Measurements from ENCODE around the gene PRPSAP2. TPM values are rescaled to one million over a fixed set of nuclear protein-coding genes. Genes with fewer than 3 reads are reported as not detected.

Gene PRPSAP2
- total RNA-seq, 4 donors from 2014 or later = 20.0 to 48.7 (median 35.0) TPM

DNA sequence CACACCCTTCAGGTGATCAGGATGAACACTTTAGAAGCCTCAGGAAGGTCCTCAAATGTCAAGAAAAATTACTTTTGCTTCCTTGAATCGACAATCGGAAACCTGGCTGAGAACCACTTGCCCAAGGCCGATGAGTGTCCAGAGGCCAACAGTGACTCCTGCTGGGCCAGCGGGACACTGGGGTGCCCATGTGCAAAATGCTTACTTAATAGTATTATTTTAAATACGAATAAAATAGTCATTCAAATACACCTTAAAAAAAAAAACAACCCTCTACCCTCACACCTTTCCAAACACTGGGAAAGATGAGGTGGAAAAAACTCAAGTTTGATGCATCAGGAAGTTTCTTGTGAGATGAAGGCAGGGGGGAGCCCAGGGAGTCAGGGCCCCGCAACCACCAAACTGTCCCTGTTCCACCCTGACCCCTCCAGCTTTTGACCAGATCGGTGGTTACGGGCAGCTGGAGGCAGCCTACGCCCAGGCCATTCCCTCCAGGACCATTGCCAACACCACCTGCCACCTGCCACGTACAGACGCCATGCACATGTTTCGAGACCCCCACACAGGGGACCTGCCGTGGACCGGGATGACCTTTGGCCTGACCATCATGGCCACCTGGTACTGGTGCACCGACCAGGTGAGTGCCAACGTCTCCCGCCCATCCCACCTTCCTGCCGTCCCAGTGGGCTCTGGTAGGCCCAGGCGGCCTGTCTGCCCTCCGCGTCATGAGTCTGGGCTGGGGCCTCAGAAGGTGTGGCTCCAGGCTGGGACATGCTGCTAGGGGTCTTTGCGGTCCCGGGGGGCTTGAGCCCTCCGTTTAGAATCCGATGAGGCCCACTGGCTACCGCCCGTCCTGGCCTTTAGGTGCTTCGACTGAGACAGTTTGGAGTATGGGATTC is 112.9 kb downstream of the PRPSAP2 start:
- Histone ChIP-seq H3K27me3 (no peaks in the 10 kb centered on the region), H3K4me1 (peaks cover 0 to 17% (median 3%) of the 10 kb centered on the region in 4 donors), H3K4me3 (no peak overlapping the region), H3K9me3 (no peaks in the 10 kb centered on the region), H3K36me3 (peaks cover 0 to 12% (median 0%) of the 10 kb centered on the region in 3 donors), H3K27ac (no peak overlapping the region)
- no peak for DNase-seq
- no peak for TF ChIP-seq POLR2A (IDR thresholded peaks at IDR 0.05)
- TF ChIP-seq, protein P1, sequence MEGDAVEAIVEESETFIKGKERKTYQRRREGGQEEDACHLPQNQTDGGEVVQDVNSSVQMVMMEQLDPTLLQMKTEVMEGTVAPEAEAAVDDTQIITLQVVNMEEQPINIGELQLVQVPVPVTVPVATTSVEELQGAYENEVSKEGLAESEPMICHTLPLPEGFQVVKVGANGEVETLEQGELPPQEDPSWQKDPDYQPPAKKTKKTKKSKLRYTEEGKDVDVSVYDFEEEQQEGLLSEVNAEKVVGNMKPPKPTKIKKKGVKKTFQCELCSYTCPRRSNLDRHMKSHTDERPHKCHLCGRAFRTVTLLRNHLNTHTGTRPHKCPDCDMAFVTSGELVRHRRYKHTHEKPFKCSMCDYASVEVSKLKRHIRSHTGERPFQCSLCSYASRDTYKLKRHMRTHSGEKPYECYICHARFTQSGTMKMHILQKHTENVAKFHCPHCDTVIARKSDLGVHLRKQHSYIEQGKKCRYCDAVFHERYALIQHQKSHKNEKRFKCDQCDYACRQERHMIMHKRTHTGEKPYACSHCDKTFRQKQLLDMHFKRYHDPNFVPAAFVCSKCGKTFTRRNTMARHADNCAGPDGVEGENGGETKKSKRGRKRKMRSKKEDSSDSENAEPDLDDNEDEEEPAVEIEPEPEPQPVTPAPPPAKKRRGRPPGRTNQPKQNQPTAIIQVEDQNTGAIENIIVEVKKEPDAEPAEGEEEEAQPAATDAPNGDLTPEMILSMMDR (IDR thresholded peaks at IDR 0.05) = no peak

DNA sequence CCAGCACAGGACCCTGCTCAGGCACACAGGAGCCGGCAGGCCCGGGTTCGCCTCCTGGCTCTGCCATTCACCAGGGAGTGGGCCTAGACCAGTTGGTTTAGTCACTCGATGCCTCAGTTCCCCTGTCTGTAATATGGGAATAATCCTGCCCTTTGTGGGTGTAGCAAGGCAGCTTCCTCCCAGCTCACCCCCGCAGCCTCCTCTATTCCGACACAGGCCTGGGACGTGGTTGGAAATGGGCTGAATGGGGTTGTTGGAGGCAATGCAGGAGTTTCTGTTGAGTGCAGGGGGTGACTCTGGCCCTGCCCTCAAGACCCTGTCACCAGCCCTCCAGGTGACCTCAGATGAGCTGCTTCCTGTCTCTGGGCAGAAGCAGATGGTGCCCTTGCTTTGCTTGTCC is 113.9 kb downstream of the PRPSAP2 start:
- no peak overlapping the region for H3K4me3 ChIP-seq
- H3K9me3 ChIP-seq = no peaks in the 10 kb centered on the region
- H3K27ac ChIP-seq = no peak overlapping the region
- H3K27me3 ChIP-seq = no peaks in the 10 kb centered on the region
- no peak for TF ChIP-seq POLR2A (IDR thresholded peaks at IDR 0.05)
- TF ChIP-seq, protein P1 (IDR thresholded peaks at IDR 0.05) = no peak
- H3K36me3 ChIP-seq = peaks cover 0 to 19% (median 0%) of the 10 kb centered on the region in 3 donors
- DNase-seq = no peak
- H3K4me1 ChIP-seq = peaks cover 0 to 17% (median 3%) of the 10 kb centered on the region in 4 donors

DNA sequence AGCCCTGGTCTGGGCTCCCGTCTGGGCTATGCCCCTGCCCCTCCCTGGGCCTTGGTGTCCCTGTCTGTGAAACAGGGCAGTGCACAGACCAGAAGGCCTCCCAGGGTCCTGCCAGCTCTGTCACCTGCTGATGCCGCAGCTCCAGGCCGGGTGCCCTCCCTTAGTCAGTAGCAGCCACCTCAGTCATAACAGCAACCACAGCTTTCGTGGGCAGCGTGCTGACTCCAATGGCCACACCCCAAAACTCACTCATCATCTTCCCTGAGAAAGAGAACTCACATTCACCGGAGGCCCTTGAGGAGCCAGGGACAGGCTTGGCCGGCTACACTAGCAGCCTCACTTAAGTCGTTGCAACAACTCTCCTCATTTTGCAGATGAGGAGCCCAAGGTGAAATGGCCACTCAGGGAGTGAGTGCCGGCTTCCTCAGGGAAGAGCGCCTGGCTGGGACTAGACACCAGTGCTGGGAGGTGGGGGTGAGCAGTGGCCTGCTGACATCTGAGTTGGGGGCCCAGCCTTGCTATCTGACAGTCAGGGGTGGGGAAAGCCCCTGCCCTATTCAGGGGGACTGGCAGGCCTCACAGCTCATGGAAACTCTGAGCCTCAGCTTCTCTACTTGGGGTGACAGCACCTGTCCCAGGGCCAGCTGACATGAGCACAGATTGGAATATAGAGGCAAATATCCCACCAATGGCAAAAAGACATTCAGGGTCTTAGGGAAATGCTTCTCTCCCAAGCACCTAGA is 116.6 kb downstream of the PRPSAP2 start:
- TF ChIP-seq, protein P1 (IDR thresholded peaks at IDR 0.05) = no peak
- no peak for TF ChIP-seq POLR2A (IDR thresholded peaks at IDR 0.05)
- no peak overlapping the region for H3K27ac ChIP-seq
- no peaks in the 10 kb centered on the region for H3K27me3 ChIP-seq
- no peak for DNase-seq
- no peak overlapping the region for H3K4me3 ChIP-seq
- no peaks in the 10 kb centered on the region for H3K9me3 ChIP-seq
- H3K36me3 ChIP-seq = peaks cover 0 to 46% (median 0%) of the 10 kb centered on the region in 3 donors
- peaks cover 0 to 9% (median 0%) of the 10 kb centered on the region in 4 donors for H3K4me1 ChIP-seq

DNA sequence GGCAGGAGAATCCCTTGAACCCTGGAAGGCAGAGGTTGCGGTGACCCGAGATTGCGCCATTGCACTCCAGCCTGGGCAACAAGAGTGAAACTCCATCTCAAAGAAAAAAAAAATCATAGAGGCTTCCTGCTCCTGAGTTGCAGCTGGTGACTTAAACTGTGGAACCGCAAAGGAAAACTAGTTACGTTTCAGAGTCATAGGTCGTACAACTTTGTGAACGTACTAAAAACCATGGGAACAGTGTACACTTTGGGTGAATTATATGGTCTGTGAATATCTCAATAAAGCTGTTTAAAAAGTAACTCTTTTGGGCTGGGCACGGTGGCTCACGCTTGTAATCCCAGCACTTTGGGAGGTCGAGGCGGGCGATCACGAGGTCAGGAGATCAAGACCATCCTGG is 117.7 kb downstream of the PRPSAP2 start:
- no peaks in the 10 kb centered on the region for H3K27me3 ChIP-seq
- peaks cover 0 to 2% (median 0%) of the 10 kb centered on the region in 4 donors for H3K4me1 ChIP-seq
- no peaks in the 10 kb centered on the region for H3K9me3 ChIP-seq
- DNase-seq = no peak
- H3K36me3 ChIP-seq = peaks cover 0 to 48% (median 0%) of the 10 kb centered on the region in 3 donors
- H3K27ac ChIP-seq = no peak overlapping the region
- H3K4me3 ChIP-seq = no peak overlapping the region
- TF ChIP-seq POLR2A (IDR thresholded peaks at IDR 0.05) = no peak
- TF ChIP-seq, protein P1 (IDR thresholded peaks at IDR 0.05) = no peak

DNA sequence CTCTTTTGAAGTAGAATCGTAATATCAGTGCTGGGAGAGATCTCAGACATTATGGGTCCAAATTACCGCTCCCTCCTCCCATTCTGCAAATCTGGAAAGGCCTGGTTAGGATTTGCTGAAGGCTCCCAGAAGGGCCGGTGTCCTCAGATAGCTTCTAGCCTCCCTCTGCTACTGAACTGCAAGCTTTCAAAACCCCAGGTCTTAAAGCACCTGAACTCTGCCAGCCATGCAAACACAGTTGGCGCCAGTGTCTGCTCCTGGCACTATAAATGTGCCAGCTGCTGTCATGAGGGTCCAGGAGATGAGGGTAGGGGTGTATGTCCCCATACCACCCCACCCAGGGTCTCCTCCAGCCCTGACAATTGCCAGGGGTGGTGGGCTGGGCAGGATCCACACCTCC is 118.3 kb downstream of the PRPSAP2 start:
- no peak for DNase-seq
- H3K4me3 ChIP-seq = no peak overlapping the region
- H3K4me1 ChIP-seq = peaks cover 0 to 7% (median 0%) of the 10 kb centered on the region in 4 donors
- TF ChIP-seq, protein P1 (IDR thresholded peaks at IDR 0.05) = no peak
- TF ChIP-seq POLR2A (IDR thresholded peaks at IDR 0.05) = no peak
- peaks cover 0 to 44% (median 0%) of the 10 kb centered on the region in 3 donors for H3K36me3 ChIP-seq
- no peak overlapping the region for H3K27ac ChIP-seq
- no peaks in the 10 kb centered on the region for H3K27me3 ChIP-seq
- H3K9me3 ChIP-seq = no peaks in the 10 kb centered on the region
